Gastrocnemius medialis (tissue), 4 donors: ENCODE measurements around the gene YLPM1.

Source experiments
- POLR2A ChIP-seq, 2 donors: fragments of 450-650 bp; IDR thresholded peaks; one replicate each; pipeline ENCODE4 v1.6.1; 2017; ENCODE audit warnings: antibody characterized with exemption in 2 of 2, mild to moderate bottlenecking in 2 of 2, moderate library complexity in 2 of 2
- TF ChIP-seq, protein P1 (sequence below), 5 experiments: fragments of 450-650 bp in 3 of 5; fragments of 200-600 bp in 2 of 5; sonication (generic) in 2 of 5; IDR thresholded peaks in 4 of 5; conservative IDR thresholded peaks in 1 of 5; 1 replicate in 4 of 5; 2 replicates in 1 of 5; pipeline ENCODE4 v1.5.1; 2016 to 2019; ENCODE audit warnings: antibody characterized with exemption in 5 of 5, mild to moderate bottlenecking in 3 of 5, moderate library complexity in 3 of 5

- TF ChIP-seq, protein P1, sequence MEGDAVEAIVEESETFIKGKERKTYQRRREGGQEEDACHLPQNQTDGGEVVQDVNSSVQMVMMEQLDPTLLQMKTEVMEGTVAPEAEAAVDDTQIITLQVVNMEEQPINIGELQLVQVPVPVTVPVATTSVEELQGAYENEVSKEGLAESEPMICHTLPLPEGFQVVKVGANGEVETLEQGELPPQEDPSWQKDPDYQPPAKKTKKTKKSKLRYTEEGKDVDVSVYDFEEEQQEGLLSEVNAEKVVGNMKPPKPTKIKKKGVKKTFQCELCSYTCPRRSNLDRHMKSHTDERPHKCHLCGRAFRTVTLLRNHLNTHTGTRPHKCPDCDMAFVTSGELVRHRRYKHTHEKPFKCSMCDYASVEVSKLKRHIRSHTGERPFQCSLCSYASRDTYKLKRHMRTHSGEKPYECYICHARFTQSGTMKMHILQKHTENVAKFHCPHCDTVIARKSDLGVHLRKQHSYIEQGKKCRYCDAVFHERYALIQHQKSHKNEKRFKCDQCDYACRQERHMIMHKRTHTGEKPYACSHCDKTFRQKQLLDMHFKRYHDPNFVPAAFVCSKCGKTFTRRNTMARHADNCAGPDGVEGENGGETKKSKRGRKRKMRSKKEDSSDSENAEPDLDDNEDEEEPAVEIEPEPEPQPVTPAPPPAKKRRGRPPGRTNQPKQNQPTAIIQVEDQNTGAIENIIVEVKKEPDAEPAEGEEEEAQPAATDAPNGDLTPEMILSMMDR (IDR thresholded peaks at IDR 0.05 in 4 of 5, conservative IDR thresholded peaks at IDR 0.05 in 1 of 5): no peak
- TF ChIP-seq POLR2A (IDR thresholded peaks at IDR 0.05): no peak
Observed at GRCh38 chr14:74824997-74825396, 61.9 kb downstream of the YLPM1 start.
